ENCODE data around the gene ABCC3.
"Not testable (repeated sequence)": the region's sequence is repeated elsewhere in the genome, so short reads cannot be mapped to it uniquely, and the experiment has no call there.

Gene ABCC3

GRCh38 chr17:50687200-50688066 is 52.8 kb downstream of the ABCC3 start:
- DNase-seq, result no peak

- no peak for DNase-seq
Measured at GRCh38 chr17:50688245-50688644, 53.6 kb downstream of the ABCC3 start.

GRCh38 chr17:50689251-50689650 is 54.6 kb downstream of the ABCC3 start:
- no peak for DNase-seq

- DNase-seq, result peak; percentile 61
Measured at GRCh38 chr17:50689956-50690886, 55.5 kb downstream of the ABCC3 start.

GRCh38 chr17:50690887-50691549 is 56.3 kb downstream of the ABCC3 start:
- DNase-seq, result no peak

- no peak for DNase-seq
Measured at GRCh38 chr17:50691550-50692447, 57.1 kb downstream of the ABCC3 start.

GRCh38 chr17:50692448-50693035 is 57.9 kb downstream of the ABCC3 start:
- DNase-seq, result no peak

- DNase-seq, result no peak
Measured at GRCh38 chr17:50693036-50693682, 58.5 kb downstream of the ABCC3 start.

- DNase-seq, result no peak
Measured at GRCh38 chr17:50696365-50696879, 61.7 kb downstream of the ABCC3 start.

- DNase-seq, result no peak
Measured at GRCh38 chr17:50697062-50697461, 62.4 kb downstream of the ABCC3 start.

- DNase-seq, result no peak
Measured at GRCh38 chr17:50697663-50698272, 63.1 kb downstream of the ABCC3 start.

GRCh38 chr17:50699410-50699809 is 64.7 kb downstream of the ABCC3 start:
- no peak for DNase-seq

GRCh38 chr17:50703162-50703561 is 68.5 kb downstream of the ABCC3 start:
- no peak for DNase-seq

GRCh38 chr17:50707289-50708049 is 72.8 kb downstream of the ABCC3 start, which contains the start of gene ANKRD40:
Gene ANKRD40, minus strand, starts transcription at chr17:50707914. Its CDS starts 260 bp downstream, at chr17:50707654.
- peak; percentile 94 for DNase-seq

- DNase-seq, result peak; percentile 46
Measured at GRCh38 chr17:50708050-50709000, 73.6 kb downstream of the ABCC3 start.

GRCh38 chr17:50709053-50709452 is 74.4 kb downstream of the ABCC3 start:
- DNase-seq, result not testable (repeated sequence)

GRCh38 chr17:50710025-50710424 is 75.3 kb downstream of the ABCC3 start:
- no peak for DNase-seq

GRCh38 chr17:50710650-50711049 is 76.0 kb downstream of the ABCC3 start:
- DNase-seq, result no peak

Data from right hindlimb (tissue), 1 donor.